HCT116 (cell line): ENCODE data around the gene TTLL4. TPM values are rescaled to one million over a fixed set of nuclear protein-coding genes. Genes with fewer than 3 reads are reported as not detected.

Experiments
- ATAC-seq: fragments of 200-7000 bp; cut with Tn5 transposase; 2 replicates; pipeline ENCODE4 v1.9.1; 2020; ENCODE audit warnings: mild to moderate bottlenecking, moderate library complexity
- BruUV-seq: library from RNA; stranded (reverse); fragments of 400-500 nt; replicated peaks from 2 replicates; lab custom pipeline; 2021; lab: Mats Ljungman, UMichigan
- CTCF ChIA-PET: fragments of 300-600 bp; sonication (Branson Sonifier 250); formaldehyde crosslinking; loops from one replicate; lab custom pipeline; 2021; ENCODE audit warnings: antibody characterized with exemption; lab: Charles Lee
- POLR2A ChIA-PET: fragments of 300-600, 350-600 bp; sonication (Branson Sonifier 250); formaldehyde crosslinking; loops from one replicate; lab custom pipeline; 2021; ENCODE audit warnings: antibody characterized with exemption; lab: Charles Lee
- RAD21 ChIA-PET, 2 experiments: fragments of 300-600 bp; sonication (Branson Sonifier 250); formaldehyde crosslinking; loops; one replicate each; lab custom pipeline; 2023; ENCODE audit warnings: low total read pairs in 2 of 2; ENCODE audit not compliant: uncharacterized antibody in 2 of 2, unreplicated experiment in 2 of 2, low non-redundant PET in 1 of 2; lab: Charles Lee
- DNase-seq: peaks from one replicate; pipeline ENCODE4 v3.0.0-alpha.2; 2010; ENCODE audit warnings: low read depth, low spot score
- H2AFZ ChIP-seq: fragments of 200-600 bp; shearing (Covaris generic), sonication (generic); 2 replicates; pipeline ENCODE4 v1.6.1; 2017; ENCODE audit warnings: low read depth, mixed run types, mixed read lengths, antibody characterized with exemption, low read length; ENCODE audit not compliant: poor library complexity, severe bottlenecking
- H3K27ac ChIP-seq: 2 replicates; pipeline ENCODE4 v1.5.1; 2012; ENCODE audit warnings: low read depth, low read length
- H3K27me3 ChIP-seq: fragments of 200-600 bp; sonication (generic); 2 replicates; pipeline ENCODE4 v1.6.1; 2016; ENCODE audit warnings: mixed run types, low read length, mixed read lengths; ENCODE audit not compliant: insufficient read depth
- H3K36me3 ChIP-seq, 2 experiments: fragments of 200-500 bp in 1 of 2; fragments of 200-600 bp in 1 of 2; sonication (Bioruptor generic) in 1 of 2; sonication (generic) in 1 of 2; 2 replicates each; pipeline versions ENCODE4 v1.5.1 to v1.6.1; 2014 to 2016; ENCODE audit warnings: low read length in 2 of 2, inconsistent platforms in 1 of 2, mixed read lengths in 1 of 2, mixed run types in 1 of 2; ENCODE audit not compliant: insufficient read depth in 2 of 2, control insufficient read depth in 1 of 2
- H3K4me1 ChIP-seq, 2 experiments: fragments of 200-600 bp in 1 of 2; sonication (generic) in 1 of 2; 2 replicates each; pipeline versions ENCODE4 v1.5.1 to v1.6.1; 2012 to 2017; ENCODE audit warnings: low read length in 2 of 2, inconsistent platforms in 1 of 2, mild to moderate bottlenecking in 1 of 2, mixed read lengths in 1 of 2, mixed run types in 1 of 2, moderate library complexity in 1 of 2; ENCODE audit not compliant: insufficient read depth in 2 of 2, control insufficient read depth in 1 of 2
- H3K4me2 ChIP-seq: fragments of 200-600 bp; sonication (generic); 2 replicates; pipeline ENCODE4 v1.6.1; 2017; ENCODE audit warnings: mixed run types, low read length, mixed read lengths
- H3K4me3 ChIP-seq, 2 experiments: fragments of 200-600 bp in 1 of 2; sonication (generic) in 1 of 2; replicated peaks in 1 of 2; 2 replicates each; pipeline ENCODE4 v1.5.1; 2011 to 2016; ENCODE audit warnings: low read length in 2 of 2, control low read depth in 1 of 2, low read depth in 1 of 2, mild to moderate bottlenecking in 1 of 2, mixed read lengths in 1 of 2, mixed run types in 1 of 2
- H3K79me2 ChIP-seq: fragments of 200-600 bp; sonication (generic); 2 replicates; pipeline ENCODE4 v1.6.1; 2017; ENCODE audit warnings: mild to moderate bottlenecking, mixed run types, low read length, moderate library complexity, mixed read lengths; ENCODE audit not compliant: insufficient read depth
- H3K9ac ChIP-seq: fragments of 200-600 bp; sonication (generic); 2 replicates; pipeline ENCODE4 v1.6.1; 2016; ENCODE audit warnings: low read length, mixed read lengths
- H3K9me2 ChIP-seq: fragments of 200-600 bp; sonication (generic), shearing (Covaris generic); 2 replicates; pipeline ENCODE4 v1.6.1; 2017; ENCODE audit warnings: mixed run types, mild to moderate bottlenecking, moderate library complexity; ENCODE audit not compliant: insufficient read depth
- H3K9me3 ChIP-seq, 2 experiments: fragments of 200-500 bp in 1 of 2; fragments of 200-600 bp in 1 of 2; sonication (Bioruptor generic) in 1 of 2; sonication (generic) in 1 of 2; 2 replicates each; pipeline ENCODE4 v1.6.1; 2014 to 2017; ENCODE audit warnings: low read length in 2 of 2, mixed read lengths in 2 of 2, inconsistent platforms in 1 of 2, low read depth in 1 of 2, mild to moderate bottlenecking in 1 of 2, mixed run types in 1 of 2, moderate library complexity in 1 of 2; ENCODE audit not compliant: control insufficient read depth in 1 of 2, insufficient read depth in 1 of 2
- H4K20me1 ChIP-seq: fragments of 200-600 bp; sonication (generic), shearing (Covaris generic); 2 replicates; pipeline ENCODE4 v1.6.1; 2017; ENCODE audit warnings: mixed run types, mild to moderate bottlenecking, moderate library complexity; ENCODE audit not compliant: insufficient read depth
- CBX3 ChIP-seq: IDR thresholded peaks from 2 replicates; pipeline ENCODE4 v1.6.1; 2012; ENCODE audit warnings: low read depth
- ELF1 ChIP-seq: IDR thresholded peaks from 2 replicates; pipeline ENCODE4 v1.6.1; 2012; ENCODE audit warnings: low read depth, borderline replicate concordance
- EZH2 ChIP-seq: fragments of 200-600 bp; sonication (generic); IDR thresholded peaks from 2 replicates; pipeline ENCODE4 v1.6.1; 2017; ENCODE audit warnings: antibody characterized with exemption, mixed run types
- EZH2phosphoT487 ChIP-seq: fragments of 200-600 bp; IDR thresholded peaks from 2 replicates; pipeline ENCODE4 v1.6.1; 2018; ENCODE audit warnings: antibody characterized with exemption, borderline replicate concordance
- FOSL1 ChIP-seq: IDR thresholded peaks from 2 replicates; pipeline ENCODE4 v1.6.1; 2012; ENCODE audit warnings: low read depth
- JUND ChIP-seq: IDR thresholded peaks from 2 replicates; pipeline ENCODE4 v1.6.1; 2012
- MAX ChIP-seq: IDR thresholded peaks from 2 replicates; pipeline ENCODE4 v1.6.1; 2012
- REST ChIP-seq: IDR thresholded peaks from 2 replicates; pipeline ENCODE4 v1.6.1; 2012; ENCODE audit warnings: low read depth
- SIN3A ChIP-seq: IDR thresholded peaks from 2 replicates; pipeline ENCODE4 v1.6.1; 2012; ENCODE audit warnings: low read depth
- SP1 ChIP-seq: IDR thresholded peaks from 2 replicates; pipeline ENCODE4 v1.6.1; 2012; ENCODE audit warnings: low read depth
- SRF ChIP-seq: IDR thresholded peaks from 2 replicates; pipeline ENCODE4 v1.6.1; 2012; ENCODE audit warnings: low read depth
- TCF7L2 ChIP-seq: IDR thresholded peaks from 2 replicates; pipeline ENCODE4 v1.7.0; 2011; ENCODE audit warnings: borderline replicate concordance, inconsistent platforms; ENCODE audit not compliant: insufficient read depth, insufficient read length; ENCODE audit errors: extremely low read depth
- YY1 ChIP-seq: IDR thresholded peaks from 2 replicates; pipeline ENCODE4 v1.6.1; 2011; ENCODE audit warnings: low read length, low read depth, moderate library complexity, mild to moderate bottlenecking; ENCODE audit not compliant: insufficient replicate concordance; ENCODE audit errors: extremely low read depth
- ZBTB33 ChIP-seq: IDR thresholded peaks from 2 replicates; pipeline ENCODE4 v1.6.1; 2011; ENCODE audit warnings: mild to moderate bottlenecking, low read length, moderate library complexity; ENCODE audit not compliant: insufficient replicate concordance; ENCODE audit errors: extremely low read depth
- ZFX ChIP-seq: fragments of 450-650 bp; IDR thresholded peaks from 2 replicates; pipeline ENCODE4 v1.6.1; 2017
- intact Hi-C: fragments of 100-400 bp; cut with micrococcal nuclease; formaldehyde crosslinking; loops from 2 replicates; pipeline ENCODE4 v1.10.0; 2022
- total RNA-seq: library from RNA; stranded (reverse); gene quantifications from one replicate; pipeline ENCODE4 v1.2.1, GENCODE V29; 2021; ENCODE audit not compliant: unreplicated experiment

TTLL4 gene
- total RNA-seq, 1 experiment from 2014 or later: 53.0 TPM

GRCh38 chr2:218662377-218662776 lies 48.3 kb upstream of the TTLL4 start:
- Histone ChIP-seq H3K4me2 (no peak overlapping the region), H3K9me3 (no peaks in the 10 kb centered on the region), H4K20me1 (no peaks in the 10 kb centered on the region; the same call in 1 of the 2 replicates), H3K4me3 (no peak overlapping the region), H3K36me3 (peaks cover 33 to 49% of the 10 kb centered on the region in 2 experiments), H3K9me2 (no peaks in the 10 kb centered on the region), H3K27ac (no peak overlapping the region), H3K4me1 (peaks cover 0 to 19% of the 10 kb centered on the region in 2 experiments; a peak in 2 of 4 replicates), H3K9ac (no peak overlapping the region), H2AFZ (no peak overlapping the region), H3K79me2 (peaks cover 32% of the 10 kb centered on the region), H3K27me3 (no peaks in the 10 kb centered on the region)
- ChIA-PET RAD21 (no interaction called here), POLR2A (no interaction called here), CTCF (no interaction called here)
- DNase-seq: no peak
- intact Hi-C loops: no loop called here
- no TSS peak for BruUV-seq
- no peak for ATAC-seq
- TF ChIP-seq JUND: no peak
- TF ChIP-seq MAX: no peak
- no peak for TF ChIP-seq SRF
- TF ChIP-seq CBX3: no peak
- no peak for TF ChIP-seq SP1
- no peak for TF ChIP-seq EZH2phosphoT487
- no peak for TF ChIP-seq TCF7L2
- no peak for TF ChIP-seq YY1
- no peak for TF ChIP-seq ZFX
- TF ChIP-seq ELF1: no peak
- TF ChIP-seq EZH2: no peak
- TF ChIP-seq SIN3A: no peak
- TF ChIP-seq FOSL1: no peak
- no peak for TF ChIP-seq REST
- TF ChIP-seq ZBTB33: no peak
